Prostate gland (tissue), 2 donors: ENCODE results near the gene ATP5PB.

Experiments used
- CTCF ChIP-seq, 4 experiments: fragments of 200-600 bp in 2 of 4; fragments of 450-650 bp in 2 of 4; sonication (generic) in 2 of 4; IDR thresholded peaks; 1 replicate in 3 of 4; 2 replicates in 1 of 4; pipeline ENCODE4 v1.5.1; 2016 to 2019; ENCODE audit warnings: antibody characterized with exemption in 4 of 4, mild to moderate bottlenecking in 2 of 4, moderate library complexity in 2 of 4
- POLR2A ChIP-seq: fragments of 450-650 bp; IDR thresholded peaks from one replicate; pipeline ENCODE4 v1.6.1; 2016; ENCODE audit warnings: antibody characterized with exemption, mild to moderate bottlenecking

- TF ChIP-seq POLR2A, result no peak
- no peak for TF ChIP-seq CTCF (IDR thresholded peaks at IDR 0.05)
Measured at GRCh38 chr1:111461765-111462164, 12.5 kb downstream of the ATP5PB start.
